DMS 273 treated with DMSO at 0.1 percent for 48 hours (cell line): Measurements from ENCODE around the gene SYTL2.

ENCODE experiments used
- DNase-seq: peaks from one replicate; lab custom pipeline; 2025; lab: John Stamatoyannopoulos, UW

SYTL2 gene

GRCh38 chr11:85762226-85762625 lies 48.7 kb downstream of the SYTL2 start:
- DNase-seq = no peak

- DNase-seq = no peak
These were observed 51.0 kb downstream of the SYTL2 start for GRCh38 chr11:85759915-85760314.

GRCh38 chr11:85758480-85759039 lies 52.4 kb downstream of the SYTL2 start:
- DNase-seq = no peak

- DNase-seq = no peak
These were observed 52.9 kb downstream of the SYTL2 start for GRCh38 chr11:85758026-85758425.

GRCh38 chr11:85756401-85757200 lies 54.3 kb downstream of the SYTL2 start:
- DNase-seq = no peak

GRCh38 chr11:85755701-85756100 lies 55.2 kb downstream of the SYTL2 start:
- no peak for DNase-seq

- no peak for DNase-seq
These were observed 55.7 kb downstream of the SYTL2 start for GRCh38 chr11:85755285-85755684.

GRCh38 chr11:85752890-85753581 lies 57.9 kb downstream of the SYTL2 start:
- no peak for DNase-seq

GRCh38 chr11:85752201-85752889 lies 58.6 kb downstream of the SYTL2 start:
- no peak for DNase-seq

- DNase-seq = no peak
These were observed 59.2 kb downstream of the SYTL2 start for GRCh38 chr11:85751724-85752123.

GRCh38 chr11:85750646-85751045 lies 60.3 kb downstream of the SYTL2 start:
- DNase-seq = no peak

GRCh38 chr11:85749884-85750283 lies 61.1 kb downstream of the SYTL2 start:
- DNase-seq = no peak

- no peak for DNase-seq
These were observed 61.6 kb downstream of the SYTL2 start for GRCh38 chr11:85749287-85749834.

- no peak for DNase-seq
These were observed 62.5 kb downstream of the SYTL2 start for GRCh38 chr11:85748455-85748891.

- DNase-seq = no peak
These were observed 64.3 kb downstream of the SYTL2 start for GRCh38 chr11:85746670-85747069.

- no peak for DNase-seq
These were observed 65.3 kb downstream of the SYTL2 start for GRCh38 chr11:85745626-85746025.

- DNase-seq = no peak
These were observed 68.1 kb downstream of the SYTL2 start for GRCh38 chr11:85742873-85743275.

- DNase-seq = no peak
These were observed 68.6 kb downstream of the SYTL2 start for GRCh38 chr11:85742348-85742747.

- DNase-seq = no peak
These were observed 70.2 kb downstream of the SYTL2 start for GRCh38 chr11:85740481-85741400.

- DNase-seq = no peak
These were observed 73.2 kb downstream of the SYTL2 start for GRCh38 chr11:85737738-85738137.

- DNase-seq = no peak
These were observed 75.0 kb downstream of the SYTL2 start for GRCh38 chr11:85735876-85736460.
